T-helper 1 cell (primary cell): ENCODE measurements around the gene CYP2A6.
"Not testable (repeated sequence)": the region's sequence is repeated elsewhere in the genome, so short reads cannot be mapped to it uniquely, and the experiment has no call there.

Experiments
- DNase-seq, 5 donors: peaks; one replicate each; pipeline ENCODE4 v3.0.0-alpha.2; 2012 to 2020
- total RNA-seq, 4 donors: gene quantifications; one replicate each; lab custom pipeline; 2026; lab: John Stamatoyannopoulos, UW

CYP2A6 gene
- 0 to 0.54 (median 0.04) reads per million in 4 donors for total RNA-seq

DNA sequence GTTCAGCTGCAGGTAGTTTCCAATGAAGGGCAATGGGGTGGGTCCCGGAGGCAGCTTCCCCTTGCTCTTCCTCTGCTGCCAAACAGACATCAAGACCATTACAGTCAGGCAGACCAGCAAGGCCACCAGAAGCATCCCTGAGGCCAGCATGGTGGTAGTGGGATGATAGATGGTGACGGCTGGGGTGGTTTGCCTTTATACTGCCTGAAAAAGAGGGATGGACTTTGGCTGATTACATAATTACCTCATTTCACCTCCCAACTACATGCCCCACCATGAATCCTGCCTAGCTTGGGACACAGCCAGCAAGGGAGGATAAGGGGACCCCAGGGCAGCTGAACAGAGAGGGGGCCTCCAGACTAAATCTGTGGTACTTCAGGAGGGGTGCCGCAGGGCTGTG, at the start of gene CYP2A6:
CYP2A6 (minus strand) TSS at position 171 of the 400 bp plus-strand sequence; CDS start at position 150, 21 bp downstream.
- DNase-seq: not testable (repeated sequence)

DNA sequence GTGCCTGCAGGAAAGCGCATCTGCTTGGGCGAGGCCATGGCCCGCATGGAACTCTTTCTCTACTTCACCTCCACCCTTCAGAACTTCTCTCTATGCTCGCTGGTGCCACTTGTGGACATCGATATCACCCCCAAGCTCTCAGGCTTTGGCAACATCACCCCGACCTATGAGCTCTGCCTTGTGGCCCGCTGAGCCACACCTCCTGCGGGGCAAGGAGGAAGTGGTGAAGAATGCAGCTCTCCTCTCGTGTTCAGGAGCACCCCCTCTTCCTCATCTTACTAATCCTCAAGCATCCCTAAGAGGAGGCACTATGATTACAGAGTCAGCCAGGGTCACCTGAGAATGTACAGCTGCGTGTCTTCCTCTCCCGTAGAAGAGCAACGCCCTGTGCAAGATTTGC, 49.7 kb upstream of the CYP2A6 start:
- DNase-seq: peak in 1 of 5 donors; percentile 57

DNA sequence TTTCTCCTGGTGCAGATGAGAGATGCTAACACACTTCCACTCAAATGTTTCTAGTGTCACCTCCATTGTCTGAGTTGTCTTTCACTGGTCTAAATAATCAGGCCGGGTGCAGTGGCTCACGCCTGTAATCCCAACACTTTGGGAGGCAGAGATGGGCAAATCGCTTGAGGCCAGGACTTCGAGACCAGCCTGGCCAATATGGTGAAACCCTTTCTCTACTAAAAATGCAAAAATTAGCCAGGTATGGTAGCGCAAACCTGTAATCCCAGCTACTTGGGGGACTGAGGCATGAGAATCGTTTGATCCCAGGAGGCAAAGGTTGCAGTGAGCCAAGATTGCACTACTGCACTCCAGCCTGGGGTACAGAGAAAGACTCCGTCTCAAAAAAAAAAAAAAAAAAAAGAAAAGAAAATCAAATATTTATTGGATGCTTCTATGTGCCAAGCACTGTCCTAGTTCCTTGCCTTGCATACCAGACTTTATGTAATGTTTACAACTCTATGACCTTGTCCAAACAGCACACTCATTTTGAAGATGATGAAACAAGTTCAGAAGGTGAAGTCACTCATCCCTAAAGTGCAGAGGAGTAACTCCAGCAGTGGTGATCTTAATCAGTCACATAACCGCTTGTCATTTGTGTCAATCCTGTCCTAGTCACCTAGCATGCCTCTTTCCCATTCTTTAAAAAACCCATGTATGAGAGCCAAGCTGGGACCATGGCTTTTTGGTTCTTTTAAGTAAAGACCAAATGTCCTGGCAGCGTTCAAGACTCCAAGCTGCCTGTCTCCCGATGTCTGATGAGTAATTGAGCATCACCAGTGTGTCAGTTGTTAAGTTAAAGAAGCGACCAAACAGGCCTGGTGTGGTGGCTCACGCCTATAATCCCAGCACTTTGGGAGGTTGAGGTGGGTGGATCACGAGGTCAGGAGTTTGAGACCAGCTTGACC, 46.9 kb upstream of the CYP2A6 start:
- peak in 1 of 5 donors; percentile 69 for DNase-seq

GRCh38 chr19:40896418-40896796, 46.2 kb upstream of the CYP2A6 start:
- no peak for DNase-seq

DNA sequence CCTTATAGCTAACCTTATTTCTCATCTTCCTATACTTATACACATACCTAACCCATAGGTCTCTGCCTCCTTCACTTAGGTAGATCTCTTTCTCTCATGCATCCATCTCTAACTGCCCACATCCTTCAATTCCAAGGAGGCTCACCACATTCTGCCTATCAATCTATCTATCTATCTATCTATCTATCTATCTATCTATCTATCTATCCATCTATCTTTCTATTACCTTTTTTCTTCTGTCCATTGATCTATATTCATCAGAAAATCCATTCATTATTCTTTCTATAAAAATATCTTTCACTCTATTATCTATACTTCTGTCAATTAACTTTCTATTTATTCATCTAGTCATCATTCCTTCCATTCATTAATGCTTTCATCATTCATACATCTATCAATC, 42.9 kb upstream of the CYP2A6 start:
- DNase-seq: no peak

- DNase-seq: no peak
Observed at GRCh38 chr19:40889366-40889765, 39.1 kb upstream of the CYP2A6 start.

DNA sequence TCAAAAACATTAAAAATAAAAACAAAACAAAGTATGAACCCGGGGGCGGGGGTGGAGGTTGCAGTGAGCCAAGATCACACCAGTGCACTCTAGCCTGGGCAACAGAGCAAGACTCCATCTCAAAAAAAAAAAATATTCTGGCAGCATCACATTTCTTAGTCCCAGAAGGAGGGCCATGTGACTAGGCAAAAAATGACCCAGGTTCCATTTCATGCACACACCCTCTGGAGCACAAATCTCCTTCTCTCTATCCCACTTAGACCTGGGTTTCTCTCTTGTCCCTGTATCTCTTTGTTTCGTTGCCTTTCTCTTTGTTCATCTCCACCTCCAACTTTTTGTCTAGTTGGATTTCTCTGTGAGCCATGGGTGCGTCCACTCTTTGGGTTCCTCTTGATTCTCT, 37.9 kb upstream of the CYP2A6 start:
- DNase-seq: no peak

GRCh38 chr19:40884187-40884931, 34.1 kb upstream of the CYP2A6 start:
- DNase-seq: not testable (repeated sequence)

GRCh38 chr19:40882062-40882461, 31.8 kb upstream of the CYP2A6 start, which contains the start of gene CYP2A7:
Gene CYP2A7, minus strand, starts transcription at chr19:40882231. Its CDS starts 21 bp downstream, at chr19:40882210.
- DNase-seq: not testable (repeated sequence)

DNA sequence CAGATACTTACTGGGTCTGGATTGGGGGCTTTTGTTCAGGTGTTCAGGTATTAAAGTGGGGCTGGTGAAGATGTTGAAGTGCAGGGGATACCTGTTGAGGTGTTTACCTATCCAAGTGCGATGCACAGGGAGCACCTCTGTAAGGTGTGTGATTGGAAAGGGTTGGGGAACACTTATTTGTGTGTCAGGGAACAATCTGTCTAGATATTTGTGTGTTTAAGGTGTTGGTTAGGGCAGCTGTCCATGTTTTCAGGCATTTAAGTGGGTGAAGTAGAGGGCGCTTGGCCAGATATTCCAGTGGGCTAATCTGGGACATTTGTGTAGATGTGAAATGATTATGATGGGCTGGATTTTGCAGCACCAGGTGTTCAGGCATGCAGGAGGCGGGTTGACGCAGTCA, 29.1 kb upstream of the CYP2A6 start:
- not testable (repeated sequence) for DNase-seq

DNA sequence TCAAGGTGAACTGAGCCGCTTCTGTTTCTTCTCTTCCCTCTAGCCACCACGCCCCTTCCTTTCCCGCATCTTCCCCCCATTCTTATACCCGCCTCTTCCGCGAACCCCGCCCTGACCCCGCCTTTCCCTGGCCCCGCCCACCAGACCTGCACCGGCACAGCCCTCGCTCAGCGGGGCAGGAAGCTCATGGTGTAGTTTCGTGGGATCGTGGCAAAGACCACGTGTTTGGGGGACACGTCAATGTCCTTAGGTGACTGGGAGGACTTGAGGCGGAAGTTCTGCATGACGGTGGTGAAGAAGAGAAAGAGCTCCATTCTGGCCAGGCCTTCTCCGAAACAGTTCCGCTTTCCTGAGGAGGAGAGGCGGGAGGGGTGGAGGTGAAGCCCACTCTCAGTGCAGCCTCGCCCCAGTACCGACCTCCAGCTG, 25.3 kb upstream of the CYP2A6 start:
- DNase-seq: peak; percentile 67 to 92 (median 71)

DNA sequence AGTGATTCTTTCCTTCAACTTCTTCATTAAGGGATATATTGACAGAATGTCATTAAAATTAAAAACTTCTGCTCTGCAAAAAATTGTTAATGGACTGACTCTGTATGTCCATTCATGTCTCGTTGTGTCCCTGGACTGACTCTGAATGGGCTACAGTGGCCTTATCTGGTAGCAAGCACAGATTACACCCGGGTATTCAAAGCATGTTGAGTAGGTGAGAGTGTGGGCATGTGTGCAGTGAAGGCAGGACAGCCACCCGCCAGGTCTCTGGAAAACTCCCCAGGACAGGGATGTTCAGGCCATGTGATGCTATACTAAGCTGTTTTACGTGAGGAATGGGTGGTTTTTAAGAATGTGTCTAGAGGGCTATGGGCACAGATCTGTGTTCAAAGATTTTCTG, 24.6 kb upstream of the CYP2A6 start:
- not testable (repeated sequence) for DNase-seq

DNA sequence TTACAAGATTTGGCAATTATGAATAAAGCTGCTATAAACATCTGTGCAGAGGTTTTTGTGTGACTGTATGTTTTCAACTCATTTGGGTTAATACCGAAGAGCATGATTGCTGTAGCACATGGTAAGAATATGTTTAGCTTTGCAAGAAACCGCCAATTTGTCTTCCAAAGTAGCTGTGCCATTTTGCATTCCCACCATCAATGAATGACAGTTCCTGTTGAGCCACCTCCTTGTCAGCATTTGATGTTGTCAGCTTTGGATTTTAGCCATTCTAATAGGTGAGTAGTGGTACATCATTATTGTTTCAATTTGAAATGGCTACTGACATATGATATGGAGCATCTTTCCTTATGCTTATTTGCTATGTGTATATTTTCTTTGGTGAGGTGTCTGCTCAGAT, 23.6 kb upstream of the CYP2A6 start:
- DNase-seq: not testable (repeated sequence)

GRCh38 chr19:40872209-40872608, 22.0 kb upstream of the CYP2A6 start:
- no peak for DNase-seq

GRCh38 chr19:40867701-40868100, 17.5 kb upstream of the CYP2A6 start:
- no peak for DNase-seq

DNA sequence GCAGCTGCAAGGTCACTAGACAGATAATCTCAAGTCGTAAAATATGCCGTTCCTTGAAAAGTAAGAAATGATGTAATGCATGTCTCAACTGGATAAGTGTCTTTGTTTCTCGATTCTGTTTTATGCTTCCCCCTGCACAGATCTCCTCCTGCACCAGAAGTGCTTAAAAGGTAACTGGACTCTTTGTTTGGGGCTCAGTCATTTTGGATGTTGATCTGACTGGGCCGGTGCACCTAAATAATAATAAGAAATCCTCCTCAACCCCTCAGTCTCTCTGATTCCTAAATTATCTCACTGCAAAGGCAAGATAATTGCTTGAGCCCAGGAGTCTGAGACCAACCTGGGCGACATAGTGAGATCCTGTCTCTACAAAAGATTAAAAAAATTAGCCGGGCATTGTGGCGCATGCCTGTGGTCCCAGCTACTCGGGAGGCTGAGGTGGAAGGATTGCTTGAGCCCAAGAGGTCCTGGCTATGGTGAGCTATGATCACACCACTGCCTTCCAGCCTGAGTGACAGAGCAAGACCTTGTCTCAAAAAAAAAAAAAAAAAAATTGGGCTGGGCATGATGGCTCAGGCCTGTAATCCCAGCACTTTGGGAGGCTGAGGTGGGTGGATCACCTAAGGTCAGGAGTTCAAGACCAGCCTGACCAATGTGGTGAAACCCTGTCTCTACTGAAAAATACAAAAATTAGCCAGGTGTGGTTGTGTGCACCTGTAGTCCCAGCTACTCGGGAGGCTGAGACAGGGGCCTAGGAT, 14.7 kb upstream of the CYP2A6 start:
- not testable (repeated sequence) for DNase-seq

DNA sequence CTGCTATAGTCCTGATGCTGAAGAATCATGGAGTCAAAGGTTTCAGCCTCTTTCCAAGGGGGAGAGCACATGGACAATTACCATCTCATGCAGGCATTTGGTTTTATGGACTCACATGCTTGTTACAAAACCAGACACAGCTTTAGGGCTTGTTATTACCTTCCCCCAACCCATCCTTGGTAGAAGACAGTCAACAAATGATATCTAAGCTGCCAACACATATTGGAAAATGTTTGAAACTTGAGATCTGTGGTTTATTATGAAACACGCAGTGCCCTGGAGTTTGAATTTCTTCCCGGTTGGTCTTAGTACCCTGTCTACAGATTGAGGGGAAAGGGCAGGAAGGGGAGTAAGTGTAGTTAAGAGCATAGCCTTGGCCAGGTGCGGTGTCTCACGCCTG, 12.5 kb upstream of the CYP2A6 start:
- no peak for DNase-seq

DNA sequence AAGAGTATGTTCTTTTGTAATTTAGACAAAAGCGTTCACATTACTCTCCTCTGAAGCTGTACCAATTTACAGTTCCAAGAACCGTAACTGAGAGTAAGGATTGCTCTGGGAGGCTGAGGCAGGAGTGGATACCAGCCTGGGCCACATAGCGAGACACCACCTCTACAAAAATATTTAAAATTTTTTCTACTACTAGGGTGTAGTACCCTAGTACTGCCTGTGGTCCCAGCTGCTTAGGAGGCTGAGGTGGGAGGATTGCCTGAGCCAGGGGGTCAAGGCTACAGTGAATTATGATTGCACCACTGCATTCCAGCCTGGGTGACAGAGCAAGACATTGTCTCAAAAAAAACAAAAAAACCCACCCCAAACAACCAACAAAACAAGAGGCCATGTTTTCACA, 12.1 kb upstream of the CYP2A6 start:
- DNase-seq: no peak

DNA sequence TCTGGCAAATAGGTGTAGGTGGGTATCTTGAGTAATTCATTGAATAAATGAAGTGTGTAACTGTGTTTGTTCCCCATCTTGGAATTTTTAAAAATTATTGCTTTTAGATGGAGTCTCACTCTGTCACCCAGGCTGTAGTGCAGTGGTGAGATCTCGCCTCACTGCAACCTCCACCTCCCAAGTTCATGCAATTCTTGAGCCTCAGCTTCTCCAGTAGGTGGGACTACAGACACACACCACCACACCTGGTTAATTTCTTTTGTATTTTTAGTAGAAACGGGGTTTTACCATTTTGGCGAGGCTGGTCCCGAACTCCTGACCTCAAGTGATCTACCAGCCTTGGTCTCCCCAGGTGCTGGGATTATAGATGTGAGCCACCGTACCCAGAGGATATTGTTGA, 7.9 kb upstream of the CYP2A6 start:
- DNase-seq: no peak

GRCh38 chr19:40852467-40853152, 2.4 kb upstream of the CYP2A6 start:
- DNase-seq: not testable (repeated sequence)

DNA sequence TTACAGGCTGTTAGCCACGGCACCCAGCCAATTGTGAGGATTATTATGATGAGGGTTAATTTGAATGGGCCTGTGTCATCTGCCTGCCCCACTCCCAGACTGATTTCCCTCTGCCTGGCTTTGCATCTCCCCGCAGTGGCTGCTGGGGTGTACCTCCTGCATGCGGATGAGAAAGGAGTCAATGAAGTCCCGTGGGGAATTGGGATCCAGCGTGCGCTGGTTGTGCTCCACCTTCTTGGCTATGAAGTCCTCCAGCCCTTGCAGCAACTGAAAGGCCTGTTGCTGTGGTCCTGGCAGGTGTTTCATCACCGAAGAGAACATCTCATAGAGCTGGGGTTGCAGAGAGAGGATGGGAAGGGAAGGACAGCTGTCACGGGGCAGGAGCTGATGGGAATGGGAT, 3.5 kb downstream of the CYP2A6 start:
- DNase-seq: not testable (repeated sequence)

- peak; percentile 41 to 72 (median 69) for DNase-seq
Observed at GRCh38 chr19:40843653-40844052, 6.6 kb downstream of the CYP2A6 start.
